KBM-7 (cell line): Measurements from ENCODE around the gene RPL36A.

Experiments
- DNase-seq: peaks from one replicate; pipeline ENCODE4 v3.0.0-alpha.2; 2015
- in situ Hi-C: fragments of 300-500 bp; cut with MboI; formaldehyde crosslinking; loops from 2 replicates; pipeline ENCODE4 v1.14.3; 2020; ENCODE audit warnings: low sequenced_read_pairs, low pct_unique_long_range_greater_than_20kb, mixed read lengths

Gene RPL36A

DNA sequence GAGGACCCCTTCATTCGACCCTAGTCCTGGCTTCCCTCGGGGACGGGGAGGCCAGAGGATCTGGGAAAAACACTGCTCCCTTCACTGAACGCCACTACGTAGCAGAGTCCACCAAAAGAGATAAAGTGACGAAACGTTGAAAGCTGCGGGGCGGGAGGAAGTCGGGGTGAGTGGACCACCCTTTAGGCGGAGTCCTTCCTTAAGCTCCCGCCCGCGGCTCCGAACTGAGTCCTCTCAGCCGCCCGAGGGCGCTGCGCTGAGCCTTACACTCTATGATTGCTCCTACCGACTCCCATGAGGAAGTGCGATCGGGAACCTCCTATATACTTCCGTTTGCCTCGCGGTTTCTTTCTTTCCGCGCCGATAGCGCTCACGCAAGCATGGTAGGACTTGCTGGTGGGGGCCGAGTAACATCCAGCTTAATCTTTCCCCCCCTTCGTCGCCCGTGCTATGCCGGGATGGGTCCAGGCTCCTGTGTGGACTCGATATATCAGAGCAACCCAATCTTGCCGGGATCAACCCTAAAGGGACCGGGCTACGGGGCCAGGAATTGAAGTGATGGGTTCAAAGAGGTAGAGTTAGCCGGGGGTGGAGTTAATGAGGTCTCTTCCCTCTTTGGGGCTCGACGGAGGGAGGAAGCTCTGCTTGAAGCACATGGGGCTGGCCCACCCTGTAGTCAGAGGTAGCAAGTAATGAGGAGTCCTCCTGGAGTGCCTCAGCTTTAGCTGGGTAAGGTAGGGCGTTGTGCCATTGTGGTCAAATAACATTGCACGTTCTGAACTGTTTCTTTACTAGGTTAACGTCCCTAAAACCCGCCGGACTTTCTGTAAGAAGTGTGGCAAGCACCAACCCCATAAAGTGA is at the start of gene RPL36A:
TSS of gene RPL36A (plus strand) at position 348 of the 862 bp plus-strand sequence. CDS start at position 381, 33 bp downstream.
- in situ Hi-C loops: no loop called here
- DNase-seq: peak; percentile 98

DNA sequence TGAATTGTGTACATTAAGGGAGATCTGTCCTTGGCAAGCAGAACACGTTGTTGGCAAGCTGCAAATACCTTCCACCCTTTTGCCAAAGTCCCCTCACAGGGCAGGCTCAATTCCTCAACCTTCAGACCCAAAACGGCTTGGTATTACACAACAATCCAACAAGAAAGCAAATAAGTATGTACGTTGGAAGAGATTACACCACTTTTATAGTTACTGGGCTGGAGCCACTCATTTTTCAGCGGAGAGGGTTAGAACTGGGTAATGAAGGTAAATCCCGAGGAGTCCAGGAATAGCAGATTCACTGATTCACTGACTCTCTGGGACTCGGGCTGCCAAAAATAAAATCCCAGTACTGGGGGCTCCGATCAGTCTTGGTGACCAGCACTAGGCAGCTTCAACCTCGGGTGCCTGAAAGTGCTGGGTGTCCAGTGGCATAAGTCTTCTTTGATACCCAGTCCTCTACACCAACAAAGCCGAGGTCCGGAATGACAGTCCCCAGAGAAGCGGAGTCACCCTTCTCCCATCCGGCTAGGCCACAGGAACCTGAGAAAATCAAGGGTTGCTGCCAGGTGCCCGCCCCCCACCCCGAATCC is 42.9 kb upstream of the RPL36A start:
- in situ Hi-C loops: no loop called here
- peak; percentile 41 for DNase-seq

DNA sequence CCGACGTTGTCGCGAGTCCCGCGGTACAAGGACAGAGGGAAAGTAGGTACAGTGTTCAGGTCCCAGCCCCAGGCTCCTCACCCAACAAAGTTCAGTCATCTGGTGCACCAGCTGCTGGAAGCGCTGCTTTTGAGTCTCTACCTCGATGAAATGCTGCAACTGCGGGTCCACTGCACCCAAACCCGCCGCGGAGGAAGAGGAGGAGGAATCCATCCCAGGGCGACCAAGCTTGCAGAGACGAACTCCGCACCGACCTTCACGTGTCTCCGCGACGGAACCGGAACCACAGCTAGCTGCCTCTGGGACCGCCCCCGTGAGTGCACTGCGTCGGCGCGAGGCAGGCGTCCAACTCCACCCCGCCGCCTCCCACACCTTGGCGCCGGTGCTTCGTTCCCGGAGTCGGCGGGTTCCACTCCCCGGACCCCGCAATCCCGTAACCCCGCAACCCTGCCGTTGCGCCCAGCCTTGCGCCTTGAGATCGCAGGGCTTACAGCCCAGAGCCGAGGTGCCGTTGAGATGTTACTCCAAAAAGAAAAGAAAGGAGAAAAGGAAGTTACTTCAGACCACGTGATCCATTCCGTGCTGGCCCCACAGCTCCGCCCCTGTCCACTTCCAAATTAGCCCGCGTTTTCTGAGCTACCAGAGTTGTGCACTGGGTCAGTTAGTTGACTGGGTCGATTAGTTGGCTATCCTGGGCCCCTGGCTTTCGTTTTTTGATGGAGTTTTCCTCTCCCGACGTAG is 42.2 kb upstream of the RPL36A start, which contains the start of gene TIMM8A:
TSS of gene TIMM8A (minus strand) at position 291 of the 741 bp plus-strand sequence. CDS start at position 213, 78 bp downstream.
- in situ Hi-C loops: no loop called here
- peak; percentile 89 for DNase-seq

DNA sequence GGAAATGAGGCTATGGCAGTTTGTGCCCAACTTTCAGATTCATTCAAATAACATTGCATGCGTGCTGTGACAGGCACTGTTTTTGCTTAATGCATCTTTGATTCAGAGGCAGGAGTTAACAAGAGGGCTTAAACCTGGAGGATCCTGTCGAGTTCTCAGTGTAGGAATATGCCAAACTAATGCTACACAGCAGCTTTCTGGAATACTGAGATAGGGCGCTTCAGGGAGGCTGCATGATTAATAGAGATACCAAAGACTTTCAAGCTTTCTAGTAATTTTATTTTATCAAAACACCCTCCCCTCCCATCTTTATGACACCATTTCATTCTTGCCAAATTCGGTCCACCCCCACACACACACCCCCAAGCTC is 41.6 kb upstream of the RPL36A start:
- in situ Hi-C loops: no loop called here
- no peak for DNase-seq

GRCh38 chrX:101357166-101357795 is 33.5 kb upstream of the RPL36A start:
- in situ Hi-C loops: no loop called here
- peak; percentile 53 for DNase-seq

GRCh38 chrX:101359966-101360365 is 30.8 kb upstream of the RPL36A start:
- in situ Hi-C loops: no loop called here
- no peak for DNase-seq

DNA sequence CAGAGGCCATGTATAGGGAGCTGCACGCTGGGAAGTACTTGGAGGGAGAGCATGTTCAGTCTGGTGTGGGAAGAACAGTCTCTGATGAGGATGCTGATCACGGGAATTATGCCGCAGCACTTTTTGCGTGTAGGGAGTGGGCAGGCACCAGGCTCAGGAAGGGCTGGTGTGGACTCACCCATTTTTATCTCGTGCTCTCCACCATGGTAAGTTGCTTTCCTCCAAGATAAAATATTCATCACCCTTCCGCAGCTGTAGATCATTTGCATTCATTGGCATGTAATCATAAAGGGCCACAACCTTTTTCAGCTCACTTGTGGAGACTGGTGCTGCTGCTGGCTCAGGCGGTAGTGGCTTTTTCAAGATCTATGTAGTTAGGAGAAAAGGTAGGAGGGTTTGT is 30.4 kb upstream of the RPL36A start:
- DNase-seq: no peak
- in situ Hi-C loops: no loop called here

- DNase-seq: no peak
- in situ Hi-C loops: no loop called here
Measured at GRCh38 chrX:101362116-101362515, 28.7 kb upstream of the RPL36A start.

- in situ Hi-C loops: no loop called here
- no peak for DNase-seq
Measured at GRCh38 chrX:101362757-101363156, 28.1 kb upstream of the RPL36A start.

DNA sequence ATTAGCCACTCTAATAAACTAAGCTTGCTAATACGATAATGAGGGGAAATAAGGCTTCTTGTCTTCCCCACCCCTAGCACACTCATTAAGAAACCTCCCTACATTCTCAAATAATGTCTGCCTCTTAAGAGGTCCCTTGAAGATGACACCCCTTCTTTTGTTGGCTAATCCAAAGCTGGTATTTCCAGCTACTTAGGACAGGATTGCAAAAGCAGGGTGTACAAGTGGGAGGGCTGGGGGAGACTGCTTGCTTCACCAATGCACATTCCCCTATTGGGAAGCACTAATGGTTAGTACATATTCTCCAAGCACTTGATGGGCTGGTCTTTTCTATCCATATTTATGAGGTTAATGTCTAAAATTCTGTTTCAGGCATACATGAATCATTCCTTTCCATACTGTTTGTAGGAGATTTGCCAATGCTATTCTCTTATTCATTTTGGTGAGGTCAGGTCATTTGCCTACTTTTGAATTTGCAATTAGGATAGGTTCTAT is 25.5 kb upstream of the RPL36A start:
- in situ Hi-C loops: no loop called here
- no peak for DNase-seq

DNA sequence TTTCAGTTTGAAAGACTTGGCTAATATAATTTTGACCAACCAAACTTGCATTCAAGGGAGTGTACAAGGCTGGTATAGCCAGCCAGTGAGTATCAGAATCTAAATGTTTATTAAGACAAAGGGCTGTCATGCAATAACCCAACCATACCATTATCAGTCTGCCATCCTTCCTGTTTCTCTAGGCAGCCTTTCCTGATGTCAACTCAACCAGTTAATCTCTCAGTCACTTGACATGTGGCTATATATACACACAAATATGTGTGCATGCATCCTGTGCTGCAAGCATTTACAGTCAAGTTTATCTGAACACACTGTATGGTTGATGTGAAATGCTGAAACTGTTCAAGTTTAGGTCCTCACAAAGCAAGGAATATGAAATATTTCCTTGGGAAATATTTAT is 22.0 kb upstream of the RPL36A start:
- DNase-seq: peak; percentile 90
- in situ Hi-C loops: no loop called here

DNA sequence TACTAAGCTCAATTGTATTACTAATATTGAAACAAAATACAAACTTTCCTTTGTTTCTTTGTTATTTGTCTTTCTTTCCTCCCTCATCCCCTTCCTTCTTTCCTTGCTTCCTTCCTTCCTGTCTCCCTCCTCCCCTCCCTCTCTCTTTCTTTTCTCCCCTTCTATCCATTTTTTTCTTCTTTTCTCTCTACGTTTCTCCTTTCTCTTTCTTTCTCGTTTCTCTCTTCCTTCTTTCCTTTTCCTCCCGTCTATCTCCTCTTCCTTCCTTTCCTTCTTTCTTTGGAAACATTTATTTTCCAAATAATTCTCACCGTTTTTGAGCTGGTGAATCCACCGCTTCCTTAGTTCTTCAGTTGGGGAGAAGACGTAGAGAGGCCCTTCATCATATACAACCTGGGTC is 21.1 kb upstream of the RPL36A start:
- in situ Hi-C loops: no loop called here
- no peak for DNase-seq

- DNase-seq: peak; percentile 62
- in situ Hi-C loops: no loop called here
Measured at GRCh38 chrX:101370888-101371504, 19.8 kb upstream of the RPL36A start.

- DNase-seq: no peak
- in situ Hi-C loops: no loop called here
Measured at GRCh38 chrX:101377547-101377946, 13.3 kb upstream of the RPL36A start.

- DNase-seq: peak; percentile 74
- in situ Hi-C loops: no loop called here
Measured at GRCh38 chrX:101383679-101384205, 7.1 kb upstream of the RPL36A start.

GRCh38 chrX:101385026-101385684 is 5.7 kb upstream of the RPL36A start:
- in situ Hi-C loops: no loop called here
- no peak for DNase-seq

GRCh38 chrX:101385795-101386541 is 4.8 kb upstream of the RPL36A start, which contains the start of gene BTK:
BTK (minus strand) TSS chrX:101386191; CDS start chrX:101375284, 10,907 bp downstream.
- in situ Hi-C loops: no loop called here
- peak; percentile 97 for DNase-seq

- in situ Hi-C loops: no loop called here
- DNase-seq: no peak
Measured at GRCh38 chrX:101386542-101386885, 4.3 kb upstream of the RPL36A start.
